GM12875 (cell line): ENCODE data around the gene MORN1.

Source experiments
- H3K4me3 ChIP-seq: one replicate; pipeline ENCODE4 v1.5.1; 2011; ENCODE audit warnings: low read depth, low read length, control low read depth
- CTCF ChIP-seq: IDR thresholded peaks from 2 replicates; pipeline ENCODE4 v1.5.1; 2011; ENCODE audit warnings: low read depth, mild to moderate bottlenecking, control low read depth, inconsistent platforms, low read length, moderate library complexity, borderline replicate concordance; ENCODE audit not compliant: insufficient read depth

MORN1 gene

GRCh38 chr1:2399890-2400575, 8.7 kb upstream of the MORN1 start:
- no peak for TF ChIP-seq CTCF
- H3K4me3 ChIP-seq, result no peak overlapping the region

DNA sequence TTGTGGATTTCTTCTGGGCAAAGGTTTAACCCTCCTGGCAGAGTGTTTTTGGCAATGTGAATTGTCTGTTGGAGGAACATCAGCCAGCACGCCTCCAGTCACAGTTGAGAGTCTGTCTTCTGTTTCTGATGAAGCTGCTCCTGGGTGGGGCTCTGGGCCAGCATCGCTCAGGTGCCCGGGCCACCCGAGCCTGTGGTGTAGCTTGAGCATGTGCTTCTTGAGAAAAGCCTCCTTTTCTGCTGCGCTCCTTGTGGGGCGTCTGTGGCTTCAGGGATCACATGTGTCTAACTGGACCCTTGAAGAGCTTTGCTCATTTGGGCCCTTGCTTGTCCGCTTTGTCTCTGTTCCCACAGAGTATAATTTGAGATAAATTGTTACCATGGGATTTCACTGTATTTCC, 7.5 kb upstream of the MORN1 start:
- H3K4me3 ChIP-seq, result no peak overlapping the region
- TF ChIP-seq CTCF, result no peak

DNA sequence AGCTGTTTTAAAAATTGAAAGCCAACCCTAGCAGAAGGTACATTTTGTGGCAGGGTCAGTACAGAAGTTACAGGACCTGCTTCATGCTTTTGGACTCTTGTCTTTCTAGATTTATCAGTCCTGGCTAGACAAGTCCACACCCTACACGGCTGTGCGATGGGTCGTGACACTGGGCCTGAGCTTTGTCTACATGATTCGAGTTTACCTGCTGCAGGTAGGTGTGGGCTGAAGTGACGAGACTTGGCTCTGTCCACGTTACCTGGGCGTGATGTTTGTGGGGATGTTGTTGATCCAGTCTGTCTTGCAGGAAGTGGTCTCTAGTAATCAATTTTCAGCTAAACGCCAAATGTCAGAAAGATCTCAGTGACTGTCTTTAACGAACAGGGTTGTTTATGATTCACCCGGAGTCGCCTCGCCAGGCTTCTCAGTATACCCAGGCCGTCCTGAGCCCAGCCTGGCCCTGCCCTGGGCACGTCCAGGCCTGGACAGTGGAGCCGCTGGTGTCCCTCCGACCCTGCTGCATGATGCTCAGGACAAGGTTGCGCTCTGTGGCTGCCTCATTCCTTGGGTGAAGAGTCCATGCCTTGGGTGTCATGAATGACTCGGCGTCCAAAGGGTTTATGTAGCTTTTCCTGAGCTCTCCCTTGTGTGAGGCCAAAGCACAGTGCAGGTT, 5.8 kb upstream of the MORN1 start:
- TF ChIP-seq CTCF, result no peak

DNA sequence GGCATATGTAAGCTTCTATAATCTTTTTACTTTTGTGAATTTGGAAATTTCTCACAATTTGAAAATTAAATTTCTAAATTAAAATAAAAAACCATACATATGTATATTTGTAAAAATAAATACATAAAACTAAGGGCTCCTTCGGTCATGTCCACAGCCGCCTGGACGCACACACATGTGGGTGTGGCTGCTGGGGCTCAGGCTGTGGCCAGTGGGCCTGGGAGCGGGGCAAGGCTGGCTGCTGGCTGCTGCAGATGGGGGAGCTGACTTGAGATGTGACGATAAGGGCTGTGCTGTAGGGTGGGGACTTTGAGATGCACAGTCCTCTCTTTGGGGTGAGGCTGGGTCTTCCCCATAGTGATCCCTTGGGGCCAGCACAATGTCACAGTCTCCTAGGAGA, 5.1 kb upstream of the MORN1 start:
- no peak for TF ChIP-seq CTCF
- H3K4me3 ChIP-seq, result no peak overlapping the region

More for the DNA sequence above, 5.8 kb upstream of the MORN1 start:
- H3K4me3 ChIP-seq, result no peak overlapping the region

DNA sequence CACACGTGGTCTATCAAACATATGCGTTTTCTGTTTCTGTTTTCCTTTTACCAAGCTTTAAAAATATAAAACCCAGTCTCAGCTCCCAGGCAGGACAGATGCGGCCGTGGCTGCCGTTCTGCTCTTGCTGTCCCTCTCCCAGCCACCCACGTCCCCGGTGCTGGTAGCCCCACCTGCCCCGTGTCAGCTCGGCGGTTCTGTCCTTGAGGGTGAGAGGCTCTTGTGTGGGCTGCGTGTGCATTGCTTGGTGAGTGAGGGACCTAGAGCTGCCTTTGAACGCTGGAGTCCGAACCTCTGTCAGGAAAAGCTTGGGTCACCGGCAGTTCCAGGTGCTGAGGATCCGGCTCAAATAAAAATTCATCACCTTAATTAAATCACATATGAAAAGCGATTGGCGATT, 4.7 kb upstream of the MORN1 start:
- H3K4me3 ChIP-seq, result no peak overlapping the region
- no peak for TF ChIP-seq CTCF

GRCh38 chr1:2395245-2395644, 3.9 kb upstream of the MORN1 start:
- no peak overlapping the region for H3K4me3 ChIP-seq

More at GRCh38 chr1:2395245-2395644, 3.9 kb upstream of the MORN1 start:
- no peak for TF ChIP-seq CTCF
